Endodermal cell (in vitro differentiated cells): Measurements from ENCODE around the gene FEM1B. TPM values are rescaled to one million over a fixed set of nuclear protein-coding genes. Genes with fewer than 3 reads are reported as not detected.

Experiments used
- DNase-seq: peaks from one replicate; pipeline ENCODE4 v3.0.0-alpha.2; 2017
- H3K27ac ChIP-seq: 2 replicates; pipeline ENCODE4 v1.5.1; 2013; ENCODE audit warnings: mild to moderate bottlenecking, low read depth, low read length, moderate library complexity
- H3K27me3 ChIP-seq: 2 replicates; pipeline ENCODE4 v1.6.1; 2013; ENCODE audit warnings: mild to moderate bottlenecking, low read length, moderate library complexity; ENCODE audit not compliant: insufficient read depth, control insufficient read depth, poor library complexity, severe bottlenecking
- H3K36me3 ChIP-seq: 2 replicates; pipeline ENCODE4 v1.7.0; 2013; ENCODE audit warnings: mild to moderate bottlenecking, low read length, moderate library complexity; ENCODE audit not compliant: control insufficient read depth, insufficient read depth
- H3K4me1 ChIP-seq: one replicate; pipeline ENCODE4 v1.7.0; 2013; ENCODE audit warnings: low read length; ENCODE audit not compliant: control insufficient read depth, insufficient read depth
- H3K4me3 ChIP-seq: 2 replicates; pipeline ENCODE4 v1.5.1; 2013; ENCODE audit warnings: mild to moderate bottlenecking, low read length, moderate library complexity
- H3K9ac ChIP-seq: 2 replicates; pipeline ENCODE4 v1.6.1; 2013; ENCODE audit warnings: mild to moderate bottlenecking, low read length, moderate library complexity; ENCODE audit not compliant: poor library complexity, severe bottlenecking; ENCODE audit errors: extremely low read depth
- H3K9me3 ChIP-seq: 2 replicates; pipeline ENCODE4 v1.6.1; 2013; ENCODE audit warnings: mild to moderate bottlenecking, low read length, moderate library complexity; ENCODE audit not compliant: control insufficient read depth
- H3K27ac Mint-ChIP-seq: 2 replicates; pipeline ENCODE4 v1.8.0; 2020; ENCODE audit warnings: mixed read lengths
- H3K27me3 Mint-ChIP-seq: 2 replicates; pipeline ENCODE4 v1.8.0; 2021; ENCODE audit warnings: mild to moderate bottlenecking, mixed read lengths; ENCODE audit not compliant: insufficient read depth
- H3K36me3 Mint-ChIP-seq: 2 replicates; pipeline ENCODE4 v1.8.0; 2020; ENCODE audit warnings: low read depth, mixed read lengths
- H3K4me1 Mint-ChIP-seq: 2 replicates; pipeline ENCODE4 v1.8.0; 2020; ENCODE audit warnings: mixed read lengths
- H3K4me3 Mint-ChIP-seq: 2 replicates; pipeline ENCODE4 v1.8.0; 2020; ENCODE audit warnings: mild to moderate bottlenecking, moderate library complexity, mixed read lengths
- H3K9me3 Mint-ChIP-seq: 2 replicates; pipeline ENCODE4 v1.8.0; 2020; ENCODE audit warnings: mild to moderate bottlenecking, mixed read lengths
- CTCF ChIP-seq: fragments of 200-600 bp; sonication (generic); conservative IDR thresholded peaks from 2 replicates; pipeline ENCODE4 v1.5.0; 2021; ENCODE audit warnings: antibody characterized with exemption, mild to moderate bottlenecking
- WGBS, 2 experiments: methylation state at CpG; one replicate each; pipeline versions ENCODE4 v1.1.5 to v1.1.7; 2013; ENCODE audit warnings: missing lambda C conversion rate in 2 of 2, mixed read lengths in 1 of 2; ENCODE audit not compliant: insufficient coverage in 1 of 2, insufficient read length in 1 of 2; 5-methylcytosine and 5-hydroxymethylcytosine counted together
- total RNA-seq, 2 donors: library from RNA; stranded (reverse); fragmentation: NEBNext Ultra II Directional in 1 of 2; extraction: Animal tissue kit (Norgen Biotek cat#: 25700) in 1 of 2; gene quantifications; 2 replicates in 1 of 2; 3 replicates in 1 of 2; pipeline ENCODE4 v1.2.1, GENCODE V29; 2021

The FEM1B gene
- total RNA-seq, 2 donors from 2014 or later, result 65.4 to 67.9 TPM

GRCh38 chr15:68328443-68328842 is 50.9 kb downstream of the FEM1B start:
- H3K27ac ChIP-seq, result no peak overlapping the region
- no peak overlapping the region for H3K9ac ChIP-seq
- TF ChIP-seq CTCF, result no peak
- H3K27me3 ChIP-seq, result no peaks in the 10 kb centered on the region
- 83 to 93% methylated on average over 4 to 8 of the region's 8 CpGs for WGBS, 2 experiments
- peaks cover 4% of the 10 kb centered on the region for H3K27me3 Mint-ChIP-seq
- H3K27ac Mint-ChIP-seq, result no peak overlapping the region
- no peaks in the 10 kb centered on the region for H3K36me3 Mint-ChIP-seq
- no peak overlapping the region for H3K4me3 Mint-ChIP-seq
- H3K4me3 ChIP-seq, result no peak overlapping the region
- H3K4me1 Mint-ChIP-seq, result peaks cover 34% of the 10 kb centered on the region
- H3K9me3 Mint-ChIP-seq, result no peaks in the 10 kb centered on the region
- H3K4me1 ChIP-seq, result peaks cover 15% of the 10 kb centered on the region
- DNase-seq, result no peak
- no peaks in the 10 kb centered on the region for H3K9me3 ChIP-seq
- H3K36me3 ChIP-seq, result no peaks in the 10 kb centered on the region

GRCh38 chr15:68328964-68329363 is 51.4 kb downstream of the FEM1B start:
- no peak for DNase-seq
- no peaks in the 10 kb centered on the region for H3K9me3 Mint-ChIP-seq
- no peak for TF ChIP-seq CTCF
- Histone ChIP-seq H3K9me3 (no peaks in the 10 kb centered on the region), H3K4me3 (no peak overlapping the region), H3K36me3 (no peaks in the 10 kb centered on the region), H3K9ac (no peak overlapping the region), H3K4me1 (peaks cover 15% of the 10 kb centered on the region), H3K27me3 (no peaks in the 10 kb centered on the region), H3K27ac (no peak overlapping the region)
- H3K4me1 Mint-ChIP-seq, result peaks cover 34% of the 10 kb centered on the region
- WGBS, 2 experiments, result 80 to 92% methylated on average over 2 to 3 of the region's 3 CpGs
- no peaks in the 10 kb centered on the region for H3K36me3 Mint-ChIP-seq
- no peak overlapping the region for H3K27ac Mint-ChIP-seq
- H3K4me3 Mint-ChIP-seq, result no peak overlapping the region
- peaks cover 4% of the 10 kb centered on the region for H3K27me3 Mint-ChIP-seq

GRCh38 chr15:68330416-68330815 is 52.9 kb downstream of the FEM1B start:
- peaks cover 15% of the 10 kb centered on the region for H3K4me1 ChIP-seq
- H3K27ac Mint-ChIP-seq, result peak overlapping the region; percentile 70
- DNase-seq, result no peak
- TF ChIP-seq CTCF, result no peak
- no peak overlapping the region for H3K27ac ChIP-seq
- H3K27me3 ChIP-seq, result no peaks in the 10 kb centered on the region
- no peaks in the 10 kb centered on the region for H3K36me3 ChIP-seq
- peak overlapping the region; percentile 33 for H3K9ac ChIP-seq
- no peaks in the 10 kb centered on the region for H3K9me3 Mint-ChIP-seq
- peaks cover 34% of the 10 kb centered on the region for H3K4me1 Mint-ChIP-seq
- peaks cover 4% of the 10 kb centered on the region for H3K27me3 Mint-ChIP-seq
- peak overlapping the region; percentile 18 for H3K4me3 Mint-ChIP-seq
- no peaks in the 10 kb centered on the region for H3K9me3 ChIP-seq
- H3K4me3 ChIP-seq, result peak overlapping the region; percentile 58
- 49 to 52% methylated on average over 5 to 6 of the region's 6 CpGs for WGBS, 2 experiments
- H3K36me3 Mint-ChIP-seq, result no peaks in the 10 kb centered on the region
